Activated naive CD4-positive, alpha-beta T cell (primary cell): ENCODE data around the gene AURKB.
"Not testable (repeated sequence)": the region's sequence is repeated elsewhere in the genome, so short reads cannot be mapped to it uniquely, and the experiment has no call there.

Experiments used
- DNase-seq, 4 experiments: peaks; one replicate each; lab custom pipeline; 2025; lab: John Stamatoyannopoulos, UW

The AURKB gene

GRCh38 chr17:8209907-8210760, at the start of gene AURKB:
AURKB (minus strand) TSS chr17:8210575; CDS start chr17:8210224, 351 bp downstream.
- peak; percentile 50 to 84 (median 75) for DNase-seq

GRCh38 chr17:8257801-8258200, 47.4 kb upstream of the AURKB start:
- no peak for DNase-seq

- DNase-seq = no peak
Observed at GRCh38 chr17:8256691-8257090, 46.3 kb upstream of the AURKB start.

DNA sequence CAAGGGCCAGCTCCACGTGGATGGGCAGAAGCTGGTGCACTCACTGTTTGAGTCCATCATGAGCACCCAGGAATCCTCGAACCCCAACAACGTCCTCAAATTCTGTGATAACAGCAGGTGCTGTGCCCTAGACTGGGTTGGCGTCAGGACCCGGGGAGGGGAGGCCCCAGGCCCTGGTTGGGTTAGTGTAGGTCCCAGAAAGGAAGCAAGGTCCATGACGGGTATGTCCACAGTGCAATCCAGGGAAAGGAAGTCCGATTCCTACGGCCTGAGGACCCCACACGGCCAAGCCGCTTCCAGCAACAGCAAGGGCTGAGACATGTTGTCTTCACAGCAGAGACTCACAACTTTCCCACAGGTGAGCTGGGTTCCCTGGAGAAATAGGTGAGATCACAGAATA, 45.9 kb upstream of the AURKB start:
- no peak for DNase-seq

- DNase-seq = no peak
Observed at GRCh38 chr17:8255499-8255898, 45.1 kb upstream of the AURKB start.

GRCh38 chr17:8254881-8255280, 44.5 kb upstream of the AURKB start:
- no peak for DNase-seq

- DNase-seq = no peak
Observed at GRCh38 chr17:8253801-8254200, 43.4 kb upstream of the AURKB start.

DNA sequence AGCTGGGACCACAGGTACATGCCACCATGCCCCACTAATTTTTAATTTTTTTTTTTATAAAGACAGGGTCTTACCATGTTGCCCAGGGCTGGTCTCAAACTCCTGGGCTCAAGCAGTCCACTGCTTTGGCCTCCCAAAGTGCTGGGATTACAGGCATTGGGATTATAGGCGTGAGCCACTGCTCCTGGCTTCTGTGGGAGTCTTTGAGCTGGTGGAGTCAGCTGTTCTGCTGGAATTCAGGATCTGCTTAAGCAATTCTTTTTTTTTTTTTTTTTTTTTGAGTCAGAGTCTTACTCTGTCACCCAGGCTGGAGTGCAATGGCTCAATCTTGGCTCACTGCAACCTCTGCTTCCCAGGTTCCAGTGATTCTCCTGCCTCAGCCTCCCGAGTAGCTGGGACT, 41.0 kb upstream of the AURKB start:
- not testable (repeated sequence) for DNase-seq

GRCh38 chr17:8249621-8250500, 39.5 kb upstream of the AURKB start:
- no peak for DNase-seq

- peak; percentile 85 to 94 (median 92) for DNase-seq
Observed at GRCh38 chr17:8248751-8249607, 38.6 kb upstream of the AURKB start, which contains the start of gene PFAS. PFAS (plus strand) TSS chr17:8249289; CDS start chr17:8253938, 4,649 bp downstream.

GRCh38 chr17:8244768-8245167, 34.4 kb upstream of the AURKB start:
- no peak for DNase-seq

DNA sequence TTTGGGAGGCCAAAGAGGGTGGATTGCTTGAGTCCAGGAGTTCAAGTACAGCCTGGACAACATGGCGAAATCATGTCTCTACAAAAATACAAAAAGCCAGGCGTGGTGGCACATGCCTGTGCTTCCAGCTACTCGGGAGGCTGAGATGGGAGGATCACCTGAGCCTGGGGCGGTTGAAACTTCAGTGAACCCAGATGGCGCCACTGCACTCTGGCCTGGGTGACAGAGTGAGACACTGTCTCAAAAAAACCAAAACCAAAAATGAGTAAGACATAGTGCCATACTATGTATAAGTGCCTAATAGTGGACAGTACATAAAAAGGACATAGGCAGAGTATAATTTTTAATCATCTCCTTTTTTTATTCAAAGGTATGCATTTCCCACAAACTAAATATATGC, 33.5 kb upstream of the AURKB start:
- no peak for DNase-seq

DNA sequence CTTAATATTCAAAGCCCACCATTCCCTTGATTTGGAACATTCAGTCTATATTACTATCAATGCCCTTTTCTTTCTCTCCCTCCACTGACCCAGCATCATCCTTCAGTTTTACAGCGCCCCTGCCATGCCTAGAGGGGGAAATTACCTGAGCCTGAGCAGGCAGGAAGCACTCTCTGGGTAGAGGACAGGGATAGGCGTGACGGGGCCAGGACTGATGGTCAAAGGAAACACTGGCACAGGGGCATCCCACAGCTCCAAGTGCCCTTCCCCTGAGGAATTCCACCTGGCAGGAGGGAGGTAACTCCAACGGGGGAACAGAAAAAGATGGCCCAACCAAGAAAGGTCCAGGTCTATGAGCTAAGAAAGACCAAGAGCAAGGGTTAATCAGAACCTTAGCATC, 27.5 kb upstream of the AURKB start:
- DNase-seq = no peak

DNA sequence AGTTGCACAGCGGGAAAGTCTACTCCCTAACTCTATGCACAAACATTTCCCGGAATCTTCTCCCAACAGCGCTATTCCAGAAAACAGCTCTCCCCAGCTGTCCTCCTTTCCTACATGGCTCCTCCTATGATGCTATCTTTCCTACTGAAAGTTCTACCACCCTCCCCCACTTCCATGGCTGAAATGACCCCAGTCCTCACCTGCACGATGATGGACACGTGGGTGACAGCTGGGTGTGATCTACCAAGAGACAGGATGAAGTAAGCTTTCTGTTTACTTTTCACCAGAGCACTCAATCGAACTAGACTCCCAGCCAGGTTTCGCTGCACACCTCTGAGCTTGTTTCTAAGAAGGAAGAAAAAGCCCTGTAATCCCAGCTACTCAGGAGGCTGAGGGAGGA, 26.8 kb upstream of the AURKB start:
- no peak for DNase-seq

GRCh38 chr17:8235676-8236075, 25.3 kb upstream of the AURKB start:
- no peak for DNase-seq

GRCh38 chr17:8234361-8235270, 24.2 kb upstream of the AURKB start:
- DNase-seq = no peak

GRCh38 chr17:8231701-8232100, 21.3 kb upstream of the AURKB start:
- no peak for DNase-seq

- DNase-seq = no peak
Observed at GRCh38 chr17:8227238-8227581, 16.8 kb upstream of the AURKB start.

DNA sequence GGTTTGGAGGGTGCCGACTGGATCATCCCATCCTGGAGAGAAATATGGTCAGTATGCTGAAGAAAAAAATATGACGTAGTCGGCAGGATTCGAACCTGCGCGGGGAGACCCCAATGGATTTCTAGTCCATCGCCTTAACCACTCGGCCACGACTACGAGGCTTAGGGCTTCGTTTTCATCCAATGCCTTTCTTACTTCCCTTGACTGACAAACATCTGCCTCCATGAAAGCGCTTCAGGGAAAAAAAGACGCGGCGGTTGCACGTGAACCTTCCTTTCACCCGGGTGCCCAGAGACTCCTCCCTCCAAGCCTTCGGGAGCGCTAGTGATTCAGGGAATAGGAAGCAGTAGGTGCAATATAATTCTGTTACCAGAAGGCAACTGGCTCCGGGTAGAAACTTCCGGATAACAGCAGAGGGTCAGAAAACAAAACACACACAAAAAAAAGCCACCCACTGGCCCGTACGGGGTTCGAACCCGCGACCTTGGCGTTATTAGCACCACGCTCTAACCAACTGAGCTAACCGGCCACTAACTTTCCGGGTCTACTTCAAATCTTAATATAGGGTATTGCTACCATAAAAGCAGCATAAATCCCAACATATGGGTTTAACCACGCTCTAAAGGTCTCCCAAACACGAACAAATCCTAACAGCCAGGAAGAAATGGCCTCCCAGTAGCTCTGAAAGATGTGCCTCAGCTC, 16.3 kb upstream of the AURKB start:
- DNase-seq = peak in 1 of 4 experiments; percentile 22

GRCh38 chr17:8225813-8226535, 15.6 kb upstream of the AURKB start:
- DNase-seq = peak; percentile 13 to 38 (median 30)
